ENCODE measurements around the gene FAM9A. TPM values are rescaled to one million over a fixed set of nuclear protein-coding genes. Genes with fewer than 3 reads are reported as not detected.

Gene FAM9A
- not detected in 2 replicates for total RNA-seq

GRCh38 chrX:8801041-8801599 is at the start of gene FAM9A:
Gene FAM9A, minus strand, starts transcription at chrX:8801383. Its CDS starts 1,212 bp downstream, at chrX:8800171.

Other genes with a start within 250 kb of the FAM9A start
- gene ANOS1, start 69.2 kb downstream of the FAM9A start, total RNA-seq, result 1.6 and 2.9 TPM in 2 replicates
- not detected in 2 replicates for gene FAM9B, start 232.7 kb upstream of the FAM9A start, total RNA-seq